GM12878 (cell line): Measurements from ENCODE around the gene KIF21B. TPM values are rescaled to one million over a fixed set of nuclear protein-coding genes. Genes with fewer than 3 reads are reported as not detected.
A peak's percentile ranks its signal among the peaks of the same experiment; 100 is the strongest.

Experiments
- ATAC-seq: fragments of 200-7000 bp; cut with Tn5 transposase; 3 replicates; pipeline ENCODE4 v1.9.1; 2020; ENCODE audit warnings: mild to moderate bottlenecking, moderate library complexity
- BruUV-seq: library from RNA; stranded (reverse); fragments of 400-500 nt; replicated peaks from 2 replicates; lab custom pipeline; 2021; lab: Mats Ljungman, UMichigan
- CTCF ChIA-PET: fragments of 300-600 bp; sonication (Branson Sonifier 250); formaldehyde crosslinking; extraction: SDS; loops from one replicate; lab custom pipeline; 2021; ENCODE audit warnings: inconsistent platforms; lab: Yijun Ruan, JAX
- POLR2A ChIA-PET: fragments of 350-600 bp; formaldehyde crosslinking; extraction: SDS; loops from one replicate; lab custom pipeline; 2021; ENCODE audit warnings: inconsistent platforms; lab: Charles Lee
- RAD21 ChIA-PET: fragments of 300-600 bp; sonication (Branson Sonifier 250); formaldehyde crosslinking; loops from one replicate; lab custom pipeline; 2023; ENCODE audit warnings: antibody characterized with exemption; ENCODE audit not compliant: unreplicated experiment; lab: Charles Lee
- SMC1A ChIA-PET: fragments of 300-600 bp; sonication (Branson Sonifier 250); formaldehyde crosslinking; loops from one replicate; lab custom pipeline; 2023; ENCODE audit not compliant: unreplicated experiment, uncharacterized antibody; lab: Charles Lee
- DNase-seq: peaks from one replicate; pipeline ENCODE4 v3.0.0-alpha.2; 2011; ENCODE audit warnings: low read depth, low spot score
- FAIRE-seq: peaks from 3 replicates; lab custom pipeline; 2011; peaks lifted over from hg19 to GRCh38; lab: Jason Lieb, UNC
- H2AFZ ChIP-seq: 2 replicates; pipeline ENCODE4 v1.6.0; 2011; ENCODE audit warnings: low read depth, low read length, control low read depth; ENCODE audit not compliant: control insufficient read depth
- H3K27ac ChIP-seq: 2 replicates; pipeline ENCODE4 v1.5.1; 2011; ENCODE audit warnings: control low read depth; ENCODE audit not compliant: control insufficient read depth, insufficient read depth
- H3K27me3 ChIP-seq, 2 experiments: replicated peaks in 1 of 2; 2 replicates each; pipeline versions ENCODE4 v1.6.0 to v1.6.1; 2011; ENCODE audit warnings: low read length in 1 of 2; ENCODE audit not compliant: control insufficient read depth in 2 of 2, insufficient read depth in 2 of 2
- H3K36me3 ChIP-seq, 2 experiments: 2 replicates each; pipeline ENCODE4 v1.5.1; 2011; ENCODE audit warnings: low read length in 1 of 2; ENCODE audit not compliant: control insufficient read depth in 2 of 2, insufficient read depth in 2 of 2
- H3K4me1 ChIP-seq: 2 replicates; pipeline ENCODE4 v1.6.1; 2011; ENCODE audit warnings: mild to moderate bottlenecking, low read length, moderate library complexity, mixed read lengths; ENCODE audit not compliant: control insufficient read depth, insufficient read depth
- H3K4me2 ChIP-seq: 2 replicates; pipeline ENCODE4 v1.6.0; 2011; ENCODE audit warnings: control low read depth; ENCODE audit not compliant: control insufficient read depth, insufficient read depth
- H3K4me3 ChIP-seq: fragments of 200-600 bp; sonication (generic); 2 replicates; pipeline ENCODE4 v1.5.1; 2016
- H3K79me2 ChIP-seq: 2 replicates; pipeline ENCODE4 v1.6.0; 2011; ENCODE audit warnings: low read length; ENCODE audit not compliant: control insufficient read depth, insufficient read depth
- H3K9ac ChIP-seq: 2 replicates; pipeline ENCODE4 v1.8.0; 2011; ENCODE audit warnings: low read length, control low read depth, mixed read lengths; ENCODE audit not compliant: control insufficient read depth, insufficient read depth
- H3K9me3 ChIP-seq: replicated peaks from 3 replicates; pipeline ENCODE4 v1.5.1; 2011; ENCODE audit warnings: mild to moderate bottlenecking, low read length; ENCODE audit not compliant: control insufficient read depth, insufficient read depth
- H4K20me1 ChIP-seq: 2 replicates; pipeline ENCODE4 v1.6.0; 2011; ENCODE audit not compliant: control insufficient read depth, insufficient read depth
- BHLHE40 ChIP-seq, 2 experiments: fragments of 450-650 bp in 1 of 2; IDR thresholded peaks; 2 replicates each; pipeline ENCODE4 v1.6.1; 2011 to 2017; ENCODE audit warnings: low read depth in 2 of 2, borderline replicate concordance in 1 of 2, improper control_type of control experiment in 1 of 2, low read length in 1 of 2, mild to moderate bottlenecking in 1 of 2
- CHD2 ChIP-seq: IDR thresholded peaks from 2 replicates; pipeline ENCODE4 v1.6.1; 2011; ENCODE audit warnings: low read depth, low read length, improper control_type of control experiment, borderline replicate concordance
- EGR1 ChIP-seq, 2 experiments: IDR thresholded peaks; 1 replicate in 1 of 2; 2 replicates in 1 of 2; pipeline ENCODE4 v1.6.1; 2011 to 2012; ENCODE audit warnings: low read depth in 2 of 2, low read length in 2 of 2, borderline replicate concordance in 1 of 2, mild to moderate bottlenecking in 1 of 2, moderate library complexity in 1 of 2
- EZH2 ChIP-seq: IDR thresholded peaks from 2 replicates; pipeline ENCODE4 v1.6.1; 2012; ENCODE audit warnings: low read depth, mild to moderate bottlenecking, control low read depth, inconsistent platforms, low read length, borderline replicate concordance; ENCODE audit not compliant: control insufficient read depth
- NR2F1 ChIP-seq: fragments of 450-650 bp; conservative IDR thresholded peaks from 2 replicates; pipeline ENCODE4 v1.6.1; 2017; ENCODE audit warnings: mild to moderate bottlenecking
- RUNX3 ChIP-seq: IDR thresholded peaks from 2 replicates; pipeline ENCODE4 v1.6.1; 2012; ENCODE audit warnings: low read length, inconsistent platforms
- ZBTB11 ChIP-seq: fragments of 450-650 bp; formaldehyde crosslinking; IDR thresholded peaks from 2 replicates; pipeline ENCODE4 v1.5.0; 2022; ENCODE audit warnings: mild to moderate bottlenecking, missing genetic modification characterization
- WGBS: methylation state at CpG from one replicate; pipeline ENCODE4 v1.1.6; 2016; ENCODE audit warnings: low lambda C conversion rate; ENCODE audit not compliant: insufficient replicate concordance, insufficient coverage; ENCODE audit errors: missing lambda C conversion rate; 5-methylcytosine and 5-hydroxymethylcytosine counted together
- in situ Hi-C: fragments of 300-500 bp; cut with MboI; formaldehyde crosslinking; loops from 9 replicates; pipeline ENCODE4 v1.14.3; 2018; ENCODE audit warnings: mixed read lengths
- intact Hi-C: fragments of 100-400 bp; cut with micrococcal nuclease; formaldehyde crosslinking; loops from one replicate; pipeline ENCODE4 v1.14.2; 2022; ENCODE audit not compliant: unreplicated experiment
- polyA plus RNA-seq, 11 experiments: library from polyadenylated mRNA; depleted of rRNA in 4 of 11; unstranded in 6 of 11; stranded (reverse) in 5 of 11; fragments of >200 nt; fragmentation: Nextera tagmentation in 4 of 11; fragmentation: Illumina TruSeq in 1 of 11; extraction: Ambion mirVana in 4 of 11; extraction: Trizol in 1 of 11; gene quantifications; 1 replicate in 1 of 11; 2 replicates in 10 of 11; pipeline versions ENCODE4 v1.2.1 to v1.2.3, GENCODE V29; 2011 to 2016; ENCODE audit warnings: inconsistent platforms in 2 of 11, missing spikeins in 2 of 11, low read depth in 1 of 11
- total RNA-seq, 4 experiments: library from RNA; depleted of rRNA in 3 of 4; stranded (reverse); fragments of >200 nt in 3 of 4; fragmentation: Illumina TruSeq in 1 of 4; extraction: Trizol in 1 of 4; gene quantifications; 2 replicates each; pipeline versions ENCODE4 v1.2.1 to v1.2.3, GENCODE V29; 2013 to 2021

Gene KIF21B
- total and polyA plus RNA-seq, 10 of the 15 experiments (the other 5 are each of a cell fraction or from before 2014, with no cell fraction given): 2.3 to 47.7 (median 12.6) TPM

GRCh38 chr1:200960948-200961340 lies 62.6 kb downstream of the KIF21B start:
- no peaks in the 10 kb centered on the region for H3K36me3 ChIP-seq
- BruUV-seq: no TSS peak
- CTCF ChIA-PET: interaction anchor here (1.3 kb wide), 1 partner anchor 9 kb away, joined by 3 read pairs; no protein-coding TSS in a partner anchor
- peak overlapping the region; percentile 38; the same call in 1 of the 2 replicates for H3K4me2 ChIP-seq
- RAD21 ChIA-PET: no interaction called here
- H2AFZ ChIP-seq: no peak overlapping the region; the same call in 1 of the 2 replicates
- no peak for FAIRE-seq
- H3K9me3 ChIP-seq: no peaks in the 10 kb centered on the region
- H3K4me1 ChIP-seq: no peaks in the 10 kb centered on the region
- no peak overlapping the region for H3K9ac ChIP-seq
- intact Hi-C loops: no loop called here
- POLR2A ChIA-PET: no interaction called here
- TF ChIP-seq BHLHE40 (IDR thresholded peaks at IDR 0.05; ENCODE audit: borderline replicate concordance in 1 of 2, low read depth in 2 of 2, low read length in 1 of 2) (no peak), EZH2 (no peak), RUNX3 (0 out of 2 replicates have a peak, but pooled peaks have one; percentile 7), NR2F1 (0 out of 2 replicates have a peak, but pooled peaks have one; percentile 26)
- TF ChIP-seq, all 136 proteins: peak for 2
- ATAC-seq (peak; percentile 68), DNase-seq (no peak)
- H4K20me1 ChIP-seq: no peaks in the 10 kb centered on the region
- no peaks in the 10 kb centered on the region for H3K79me2 ChIP-seq
- SMC1A ChIA-PET: interaction anchor here (0.6 kb wide), 1 partner anchor 735 kb away, joined by 3 read pairs; no protein-coding TSS in a partner anchor
- no peak overlapping the region for H3K27ac ChIP-seq
- H3K27me3 ChIP-seq: no peaks in the 10 kb centered on the region
- in situ Hi-C loops: no loop called here
- WGBS: 42% methylated on average over 4 of the region's 4 CpGs
- H3K4me3 ChIP-seq: no peak overlapping the region

- intact Hi-C loops: no loop called here
- RAD21 ChIA-PET: no interaction called here
These were observed 63.1 kb downstream of the KIF21B start for GRCh38 chr1:200960236-200960947.

More at GRCh38 chr1:200960236-200960947, 63.1 kb downstream of the KIF21B start:
- ChIA-PET SMC1A (interaction anchor here (0.6 kb wide), 1 partner anchor 734 kb away, joined by 3 read pairs; no protein-coding TSS in a partner anchor), CTCF (interaction anchor here (1.3 kb wide), 1 partner anchor 9 kb away, joined by 3 read pairs; no protein-coding TSS in a partner anchor), POLR2A (no interaction called here)
- no TSS peak for BruUV-seq
- no peak overlapping the region for H3K9ac ChIP-seq
- H3K27ac ChIP-seq: no peak overlapping the region
- no peaks in the 10 kb centered on the region for H3K9me3 ChIP-seq
- in situ Hi-C loops: no loop called here
- H3K4me3 ChIP-seq: no peak overlapping the region
- no peaks in the 10 kb centered on the region for H3K36me3 ChIP-seq
- H3K79me2 ChIP-seq: no peaks in the 10 kb centered on the region
- no peaks in the 10 kb centered on the region for H3K4me1 ChIP-seq
- FAIRE-seq (no peak), DNase-seq (no peak), ATAC-seq (peak; percentile 28)
- H3K27me3 ChIP-seq: no peaks in the 10 kb centered on the region
- TF ChIP-seq ZBTB11 (CRISPR knock-in tag) (no peak), CHD2 (no peak), EGR1 (IDR thresholded peaks at IDR 0.05; ENCODE audit: borderline replicate concordance in 1 of 2, low read depth in 2 of 2, low read length in 2 of 2) (no peak)
- no peaks in the 10 kb centered on the region for H4K20me1 ChIP-seq
- H2AFZ ChIP-seq: no peak overlapping the region; the same call in 1 of the 2 replicates
- WGBS: 59% methylated on average over 9 of the region's 9 CpGs
- H3K4me2 ChIP-seq: peak overlapping the region; percentile 38; the same call in 1 of the 2 replicates
